GM12892 (cell line): ENCODE data around the gene CHKB.

Experiments
- POLR2A ChIP-seq: IDR thresholded peaks from 2 replicates; pipeline ENCODE4 v1.6.1; 2011; ENCODE audit warnings: low read depth, low read length, control low read depth
- POLR2AphosphoS5 ChIP-seq: IDR thresholded peaks from 2 replicates; pipeline ENCODE4 v1.6.1; 2011; ENCODE audit warnings: low read depth, low read length, control low read depth
- TAF1 ChIP-seq: IDR thresholded peaks from 2 replicates; pipeline ENCODE4 v1.6.1; 2011; ENCODE audit warnings: low read depth, mild to moderate bottlenecking, control low read depth, low read length, borderline replicate concordance

GRCh38 chr22:50537765-50538164, 44.9 kb downstream of the CHKB start:
- TF ChIP-seq POLR2A (no peak), TAF1 (no peak), POLR2AphosphoS5 (no peak)
